ENCODE data around the gene SLCO2B1. TPM values are rescaled to one million over a fixed set of nuclear protein-coding genes. Genes with fewer than 3 reads are reported as not detected.

The SLCO2B1 gene
- total RNA-seq, 2 donors from 2014 or later = 65.9 to 71.5 TPM

DNA sequence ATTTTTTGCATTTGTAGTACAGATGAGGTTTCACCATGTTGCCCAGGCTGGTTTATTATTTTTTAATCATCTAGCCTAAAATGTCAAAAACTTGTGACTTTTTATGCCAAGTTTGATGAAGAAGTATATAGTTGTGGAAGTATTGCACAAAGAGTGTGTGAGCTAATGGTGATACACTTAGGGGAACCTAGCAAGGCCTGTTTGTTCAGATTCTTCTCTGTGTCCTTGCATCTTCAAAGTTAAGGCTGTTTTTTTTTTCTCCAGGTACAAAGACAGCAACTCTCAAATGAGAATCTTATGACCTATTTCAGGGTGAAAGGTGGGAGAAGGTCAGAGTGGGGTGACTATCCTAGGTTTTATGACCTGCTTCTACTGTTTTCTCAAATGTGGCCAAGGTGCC lies 7.3 kb downstream of the SLCO2B1 start:
- ATAC-seq (no peak), DNase-seq (no peak)
- intact Hi-C loops (cut with DNase I, micrococcal nuclease) = no loop called here

DNA sequence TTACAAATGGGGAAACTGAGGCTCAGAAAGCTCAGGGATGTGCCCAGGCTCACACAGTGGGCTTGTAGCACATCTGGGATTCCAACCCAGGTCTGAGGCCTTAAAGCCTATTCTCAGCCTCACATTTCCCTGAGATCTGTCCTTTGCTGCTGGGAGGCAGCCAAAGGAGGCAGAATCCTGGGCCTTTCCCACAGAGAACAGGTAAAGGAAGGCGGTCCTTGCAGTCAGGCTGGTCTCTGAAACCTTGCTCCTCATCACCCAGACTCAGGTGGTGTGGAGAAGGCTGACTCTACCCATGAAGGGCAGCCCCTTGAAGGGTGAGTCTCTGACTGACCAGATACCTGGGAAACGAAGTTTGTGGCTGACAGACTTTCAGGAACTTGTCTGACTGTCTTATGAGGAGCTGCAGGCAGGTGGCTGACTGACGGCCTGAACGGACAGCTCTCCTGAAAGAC lies 7.8 kb downstream of the SLCO2B1 start:
- ATAC-seq = peak; percentile 14
- peak in 1 of 2 donors; percentile 38 for DNase-seq
- intact Hi-C loops (cut with DNase I, micrococcal nuclease) = no loop called here

DNA sequence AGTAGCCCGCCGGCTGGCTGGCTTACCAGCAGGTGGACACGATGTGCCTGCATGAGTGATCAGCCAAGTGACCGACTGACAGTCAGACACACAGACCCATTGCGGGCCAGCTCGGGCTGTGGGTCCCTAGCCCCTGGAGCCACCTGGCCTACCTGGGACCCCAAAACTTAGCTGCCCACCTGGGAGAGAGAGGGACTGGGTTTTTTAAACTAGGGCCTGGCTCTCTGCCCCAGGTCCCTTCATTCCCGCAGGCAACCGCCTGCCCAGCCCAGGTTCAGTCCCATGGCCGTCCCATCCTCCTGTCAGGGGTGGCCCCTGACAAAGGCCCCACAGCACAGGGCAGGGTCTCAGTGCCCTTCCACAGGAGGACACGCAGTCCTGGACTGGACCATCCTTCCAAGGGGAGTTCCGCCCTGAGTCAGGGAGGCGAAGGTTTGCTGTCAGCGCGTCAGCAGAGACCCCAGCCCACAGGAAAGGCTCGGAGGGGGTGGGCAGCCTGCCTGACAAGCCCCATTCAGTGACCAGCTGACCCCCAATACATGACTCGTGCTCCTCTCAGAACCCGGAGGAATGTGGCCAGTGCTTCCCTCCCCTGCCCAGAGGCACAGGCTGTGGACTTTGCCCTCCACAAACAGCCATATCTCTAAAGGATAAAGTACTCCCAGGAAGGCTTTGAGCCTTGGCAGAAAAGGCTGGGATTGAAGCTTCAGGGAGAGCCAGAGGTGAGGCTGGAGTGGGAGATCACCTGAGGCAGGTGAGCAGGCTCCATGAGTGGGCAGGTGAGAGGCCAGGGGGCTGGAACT lies 8.4 kb downstream of the SLCO2B1 start:
- ATAC-seq (peak; percentile 83), DNase-seq (peak; percentile 74 to 80)
- intact Hi-C loops (cut with DNase I, micrococcal nuclease) = no loop called here

DNA sequence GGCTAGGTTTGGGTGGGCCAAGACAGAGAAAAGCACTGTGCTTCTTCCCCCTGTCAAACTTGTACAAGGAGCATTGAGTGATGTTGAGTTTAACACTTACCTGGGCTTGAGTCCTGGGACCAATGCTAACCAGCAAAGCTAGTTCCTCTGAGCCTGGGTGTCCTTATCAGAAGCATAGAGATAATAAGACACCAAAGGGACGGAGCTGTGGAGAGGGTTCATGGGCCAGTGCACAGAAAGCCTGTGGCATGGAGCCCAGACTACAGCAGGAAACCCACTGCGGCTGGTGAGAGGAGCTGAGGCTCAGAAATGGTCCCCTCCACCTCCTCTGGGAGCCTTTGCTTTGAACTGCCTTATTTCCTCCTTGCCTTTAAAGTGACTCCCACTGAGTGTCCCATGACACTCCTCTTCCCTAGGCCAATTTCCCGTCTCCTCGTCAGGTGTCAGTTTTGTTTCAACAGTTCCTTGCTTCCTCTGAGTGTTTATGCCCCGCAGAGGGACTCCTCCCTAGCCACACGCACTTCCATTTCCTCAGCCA lies 9.4 kb downstream of the SLCO2B1 start:
- ATAC-seq = peak; percentile 45
- intact Hi-C loops (cut with DNase I, micrococcal nuclease) = no loop called here
- no peak for DNase-seq

DNA sequence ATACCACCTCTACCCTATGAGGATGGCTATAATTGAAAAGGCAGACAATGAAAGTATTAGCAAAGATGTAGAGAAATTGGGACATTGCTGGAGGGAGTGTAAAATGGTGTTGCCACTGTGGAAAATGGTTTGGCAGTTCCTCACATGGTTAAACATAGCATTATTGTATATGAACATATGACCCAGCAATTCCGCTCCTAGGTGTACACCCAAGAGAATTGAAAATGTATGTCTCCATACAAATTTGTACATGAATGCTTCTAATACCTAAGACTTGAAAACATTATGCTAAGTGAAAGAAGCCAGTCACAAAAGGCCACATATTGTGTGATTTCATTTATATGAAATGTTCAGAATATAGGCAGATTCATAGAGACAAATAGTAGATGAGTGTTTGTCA lies 10.0 kb downstream of the SLCO2B1 start:
- ATAC-seq = no peak
- no peak for DNase-seq
- intact Hi-C loops (cut with DNase I, micrococcal nuclease) = no loop called here

DNA sequence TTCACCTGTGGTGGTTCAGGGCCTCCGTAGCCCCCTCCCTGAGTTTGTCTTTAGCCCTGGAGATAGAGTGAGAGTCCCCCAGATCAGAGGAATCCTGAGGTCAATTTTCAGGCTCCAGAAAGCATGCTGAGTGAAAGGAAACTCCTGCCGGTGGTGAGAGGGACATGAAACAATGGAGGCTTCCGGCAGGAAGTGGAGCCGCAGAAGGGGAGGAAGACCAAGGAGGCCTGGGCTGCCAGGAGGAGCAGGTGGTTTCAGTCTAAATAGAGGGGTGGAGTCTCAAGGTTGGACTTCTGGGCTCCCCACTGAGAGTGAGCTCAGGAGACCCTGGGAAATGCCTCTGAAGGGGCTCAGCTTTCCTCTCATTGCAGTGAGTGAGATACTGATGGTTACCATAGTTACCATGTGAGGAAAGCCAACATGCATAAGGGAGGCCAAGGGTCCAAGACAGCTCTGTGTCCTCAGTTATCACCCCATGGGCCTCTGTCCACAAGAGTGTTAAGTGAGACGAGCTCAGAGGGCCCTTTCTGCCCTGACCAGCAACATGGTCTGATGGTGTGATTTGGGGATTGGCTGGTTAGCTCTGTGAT lies 10.7 kb downstream of the SLCO2B1 start:
- no peak for DNase-seq
- intact Hi-C loops (cut with DNase I, micrococcal nuclease) = no loop called here
- no peak for ATAC-seq

DNA sequence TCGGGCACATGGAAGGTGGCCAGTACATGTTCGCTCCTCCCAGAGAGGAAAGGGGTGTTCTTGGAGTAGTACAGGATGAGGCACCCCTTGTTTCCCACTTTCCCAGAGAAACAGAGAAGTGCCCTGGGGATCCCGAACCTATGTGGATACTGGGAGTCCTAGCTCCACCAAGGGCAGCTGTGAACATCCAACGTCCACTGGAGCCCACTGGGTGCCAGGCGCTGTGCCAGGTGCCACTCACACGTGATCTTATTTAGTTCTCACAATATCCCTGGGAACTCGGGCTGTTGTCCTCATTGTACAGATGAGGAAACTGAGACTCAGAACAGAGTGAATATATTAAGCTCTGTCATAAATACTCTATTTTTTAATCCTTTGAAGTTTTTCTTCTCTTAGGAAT lies 12.0 kb downstream of the SLCO2B1 start:
- intact Hi-C loops (cut with DNase I, micrococcal nuclease) = no loop called here
- no peak for ATAC-seq
- no peak for DNase-seq

DNA sequence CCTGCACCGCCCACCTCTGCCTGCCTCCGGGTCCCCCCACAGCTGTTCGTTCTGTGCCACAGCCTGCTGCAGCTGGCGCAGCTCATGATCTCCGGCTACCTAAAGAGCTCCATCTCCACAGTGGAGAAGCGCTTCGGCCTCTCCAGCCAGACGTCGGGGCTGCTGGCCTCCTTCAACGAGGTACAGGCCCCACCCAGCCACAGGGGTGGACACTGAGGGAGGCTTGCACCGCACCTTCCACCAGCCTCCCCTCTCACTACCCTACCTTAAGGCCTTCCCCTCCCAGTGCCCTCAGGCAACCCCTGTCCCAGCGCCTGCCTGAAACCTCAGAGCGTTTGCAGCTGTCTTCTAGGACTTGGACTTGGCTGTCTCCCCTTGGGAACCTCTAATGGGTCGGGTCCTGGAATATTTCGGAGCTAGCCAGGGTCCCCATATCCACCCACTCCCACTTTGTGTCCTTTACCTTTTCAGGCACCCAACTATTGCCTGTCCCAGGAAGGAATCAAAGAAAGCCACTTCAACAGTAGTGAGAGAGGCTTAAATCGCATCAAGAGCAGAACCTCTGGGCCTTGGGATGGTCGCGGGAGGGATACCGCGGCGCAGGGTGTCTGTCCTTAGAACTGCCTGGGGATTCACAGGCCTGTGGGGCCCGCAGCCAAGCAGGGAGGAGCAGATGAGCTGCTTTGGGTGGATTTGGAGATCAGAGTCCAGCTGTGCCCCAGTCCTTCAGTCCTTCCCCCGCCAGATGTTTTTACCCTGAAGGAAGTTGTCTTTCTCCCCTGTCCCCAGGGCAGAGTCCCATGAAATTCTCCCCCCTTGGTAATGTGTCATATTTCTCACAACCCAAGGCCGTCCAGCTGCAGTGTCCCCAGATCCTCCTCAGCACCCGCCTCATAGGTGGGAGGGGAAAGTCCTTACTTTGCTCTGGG lies 13.3 kb downstream of the SLCO2B1 start:
- intact Hi-C loops (cut with DNase I, micrococcal nuclease) = no loop called here
- peak in 1 of 2 donors; percentile 35 for DNase-seq
- ATAC-seq = no peak

DNA sequence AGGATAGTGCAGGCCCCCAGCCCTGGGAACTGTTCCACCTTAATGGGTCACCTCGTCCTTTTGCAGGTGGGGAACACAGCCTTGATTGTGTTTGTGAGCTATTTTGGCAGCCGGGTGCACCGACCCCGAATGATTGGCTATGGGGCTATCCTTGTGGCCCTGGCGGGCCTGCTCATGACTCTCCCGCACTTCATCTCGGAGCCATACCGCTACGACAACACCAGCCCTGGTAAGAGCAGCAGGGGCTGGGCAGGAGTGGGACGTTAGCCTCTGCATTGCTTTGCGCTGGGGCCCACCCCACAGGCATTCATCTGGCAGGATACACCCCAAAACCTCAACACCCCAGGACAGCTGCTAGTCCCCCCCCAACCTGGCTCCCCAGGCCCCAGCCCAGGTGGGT lies 14.8 kb downstream of the SLCO2B1 start:
- DNase-seq = no peak
- intact Hi-C loops (cut with DNase I, micrococcal nuclease) = no loop called here
- no peak for ATAC-seq

DNA sequence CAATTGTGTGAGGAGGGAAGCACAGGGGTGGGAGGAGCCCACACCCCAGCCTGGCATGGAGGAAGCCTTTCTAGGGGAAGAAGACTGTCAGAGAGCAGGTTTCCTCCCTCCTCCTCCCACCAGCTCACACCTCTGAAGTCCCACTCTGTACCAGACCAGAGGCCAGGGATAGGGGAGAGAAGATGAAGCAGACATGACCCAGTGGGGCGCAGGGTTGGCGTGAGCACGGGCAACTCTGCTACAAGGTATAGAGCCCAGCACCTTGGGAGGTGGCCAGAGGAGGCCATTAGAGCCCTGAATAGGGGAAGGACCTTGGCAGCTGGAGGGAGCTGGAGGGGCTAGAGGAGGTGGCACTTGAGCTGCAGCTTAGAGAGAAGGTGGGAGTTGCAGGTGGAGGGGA lies 15.9 kb downstream of the SLCO2B1 start:
- DNase-seq (no peak), ATAC-seq (no peak)
- intact Hi-C loops (cut with DNase I, micrococcal nuclease) = no loop called here

DNA sequence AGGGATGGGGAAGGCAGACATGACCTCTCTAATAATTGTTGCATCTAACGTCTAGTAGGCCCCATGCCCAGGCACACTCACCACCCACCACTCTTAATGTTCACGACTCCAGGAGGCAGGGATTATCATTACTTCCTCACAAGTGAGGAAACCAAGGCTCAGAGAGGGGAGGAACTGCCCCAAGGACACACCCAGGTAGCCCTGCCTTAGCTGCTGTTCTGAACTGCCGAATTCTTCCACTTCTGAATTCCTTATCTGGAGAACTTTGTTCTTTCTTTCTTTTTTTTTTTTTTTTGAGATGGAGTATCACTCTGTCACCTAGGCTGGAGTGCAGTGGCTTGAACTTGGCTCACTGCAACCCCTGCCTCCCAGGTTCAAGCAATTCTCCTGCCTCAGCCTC lies 16.7 kb downstream of the SLCO2B1 start:
- DNase-seq = peak in 1 of 2 donors; percentile 71
- intact Hi-C loops (cut with DNase I, micrococcal nuclease) = no loop called here
- ATAC-seq = peak; percentile 64

DNA sequence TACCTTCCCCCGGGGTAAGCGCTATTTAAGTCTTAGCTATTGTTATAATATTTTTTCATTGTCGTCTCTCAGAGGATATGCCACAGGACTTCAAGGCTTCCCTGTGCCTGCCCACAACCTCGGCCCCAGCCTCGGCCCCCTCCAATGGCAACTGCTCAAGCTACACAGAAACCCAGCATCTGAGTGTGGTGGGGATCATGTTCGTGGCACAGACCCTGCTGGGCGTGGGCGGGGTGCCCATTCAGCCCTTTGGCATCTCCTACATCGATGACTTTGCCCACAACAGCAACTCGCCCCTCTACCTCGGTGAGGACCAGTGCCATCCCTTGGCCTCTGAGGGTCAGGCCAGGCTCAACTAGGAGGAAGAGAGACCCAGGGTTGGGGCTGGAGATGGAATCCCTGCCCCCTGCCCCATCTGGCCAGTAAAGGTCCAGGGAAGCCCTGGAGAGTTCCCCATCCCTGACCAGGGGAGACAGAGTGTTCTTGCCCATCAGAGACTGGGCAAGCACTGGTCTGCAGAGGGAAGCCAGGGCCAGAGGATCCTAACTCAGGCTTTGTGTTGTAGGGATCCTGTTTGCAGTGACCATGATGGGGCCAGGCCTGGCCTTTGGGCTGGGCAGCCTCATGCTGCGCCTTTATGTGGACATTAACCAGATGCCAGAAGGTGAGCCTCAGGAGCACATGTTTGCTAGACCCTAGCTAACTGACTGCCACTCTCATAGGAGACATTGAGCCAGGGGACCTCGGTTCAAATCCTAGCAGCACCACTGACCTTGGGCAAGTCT lies 18.4 kb downstream of the SLCO2B1 start:
- ATAC-seq (no peak), DNase-seq (no peak)
- intact Hi-C loops (cut with DNase I, micrococcal nuclease) = no loop called here

DNA sequence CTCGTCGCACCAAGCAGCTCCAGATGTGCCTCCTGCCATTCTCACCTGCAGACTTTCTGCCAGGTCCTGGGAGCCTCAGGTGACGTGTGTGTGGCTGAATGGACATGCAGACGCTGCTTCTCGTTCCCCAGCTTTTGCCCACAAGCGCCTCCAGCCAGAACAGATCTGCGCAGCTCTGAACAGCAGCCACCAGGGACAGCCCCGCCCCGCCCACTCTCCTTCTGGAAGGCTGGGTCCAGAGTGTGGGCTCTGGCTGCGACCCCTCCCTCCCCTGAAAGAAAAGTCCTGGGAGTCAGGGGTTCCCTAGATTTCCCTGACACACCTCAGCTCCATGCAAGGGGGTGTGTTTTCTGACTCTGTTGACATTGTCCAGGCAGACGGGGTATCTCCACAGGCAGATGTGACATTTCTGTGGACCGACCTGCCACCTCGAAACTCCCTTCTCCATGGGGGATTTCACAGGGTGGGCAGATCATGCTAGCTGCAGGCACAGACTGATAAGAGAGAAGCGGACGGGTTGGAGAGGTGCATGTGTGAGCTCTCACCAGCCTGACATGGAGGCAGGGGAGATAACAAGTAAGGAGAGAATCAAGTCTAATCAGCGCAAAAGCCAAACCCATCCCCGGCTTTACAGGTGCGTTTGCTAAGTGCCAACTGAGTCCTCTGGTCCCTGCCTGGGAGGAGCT lies 19.8 kb downstream of the SLCO2B1 start:
- intact Hi-C loops (cut with DNase I, micrococcal nuclease) = no loop called here
- ATAC-seq = no peak
- no peak for DNase-seq

DNA sequence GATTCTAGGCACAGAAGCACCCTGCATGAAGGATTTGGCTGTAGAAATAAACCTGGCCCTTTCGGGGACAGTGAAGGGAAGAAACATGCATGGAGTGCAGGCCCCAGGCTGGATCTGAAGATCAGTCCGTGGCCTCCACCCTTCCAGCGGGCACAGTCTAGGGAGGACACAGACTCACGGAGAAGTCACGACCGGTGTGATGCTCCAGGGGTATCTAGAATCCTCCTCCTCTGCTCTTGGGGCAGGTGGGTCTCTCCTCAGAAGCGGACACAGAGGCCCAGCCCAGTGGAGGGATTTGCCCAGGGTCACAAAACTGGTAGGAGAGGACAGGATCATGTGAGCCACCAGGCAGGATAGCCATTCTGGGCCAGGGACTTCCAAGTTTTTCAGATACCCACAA lies 22.4 kb downstream of the SLCO2B1 start:
- intact Hi-C loops (cut with DNase I, micrococcal nuclease) = no loop called here
- ATAC-seq = no peak
- no peak for DNase-seq

DNA sequence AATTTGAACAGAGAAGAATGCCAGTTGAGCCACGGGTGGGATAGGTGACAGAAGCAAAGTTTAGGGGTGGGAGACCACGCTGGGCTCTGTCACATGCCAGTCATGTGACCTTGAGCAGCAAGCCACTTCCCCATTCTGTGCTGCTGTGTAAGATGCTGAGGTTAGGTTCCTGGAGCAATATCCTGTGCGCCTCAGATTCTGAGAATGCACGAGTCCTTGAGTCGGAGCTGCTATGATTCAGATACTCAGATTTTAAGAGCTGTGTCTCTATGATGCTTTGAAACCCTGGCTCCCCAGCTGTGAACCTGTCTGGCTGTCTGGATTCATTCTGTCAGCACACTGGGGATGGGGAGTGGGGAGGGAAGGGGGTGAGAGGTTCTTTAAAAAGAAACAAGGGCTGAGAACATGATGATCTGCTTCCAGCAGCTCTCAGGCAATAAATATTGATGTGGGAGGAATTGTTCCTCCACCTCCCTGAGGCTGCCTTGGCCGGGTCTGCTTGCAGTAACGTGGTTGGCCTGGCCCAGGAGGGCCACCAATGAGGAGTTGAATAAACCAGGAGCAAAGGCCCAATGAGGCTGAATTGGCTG lies 24.0 kb downstream of the SLCO2B1 start:
- ATAC-seq (peak; percentile 34), DNase-seq (peak in 1 of 2 donors; percentile 13)
- intact Hi-C loops (cut with DNase I, micrococcal nuclease) = no loop called here

DNA sequence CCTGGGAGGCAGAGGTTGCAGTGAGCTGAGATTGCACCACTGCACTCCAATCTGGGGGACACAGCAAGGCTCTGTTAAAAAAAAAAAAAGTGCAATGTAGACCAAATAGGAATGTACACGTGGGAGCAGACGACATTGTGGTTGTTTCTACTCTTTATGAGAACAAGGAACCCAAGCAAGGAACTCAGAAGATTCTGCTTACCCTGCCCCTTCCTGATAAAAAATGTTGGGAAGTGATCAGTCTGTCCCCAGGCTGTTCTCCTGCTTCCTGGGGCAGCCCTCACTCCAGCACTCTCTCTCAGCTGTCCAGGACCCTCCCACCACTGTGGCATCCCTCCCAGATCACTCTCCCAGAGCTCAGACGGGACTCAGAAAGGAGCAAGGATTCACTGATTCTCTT lies 31.8 kb downstream of the SLCO2B1 start:
- DNase-seq (no peak), ATAC-seq (no peak)
- intact Hi-C loops (cut with DNase I, micrococcal nuclease) = no loop called here

DNA sequence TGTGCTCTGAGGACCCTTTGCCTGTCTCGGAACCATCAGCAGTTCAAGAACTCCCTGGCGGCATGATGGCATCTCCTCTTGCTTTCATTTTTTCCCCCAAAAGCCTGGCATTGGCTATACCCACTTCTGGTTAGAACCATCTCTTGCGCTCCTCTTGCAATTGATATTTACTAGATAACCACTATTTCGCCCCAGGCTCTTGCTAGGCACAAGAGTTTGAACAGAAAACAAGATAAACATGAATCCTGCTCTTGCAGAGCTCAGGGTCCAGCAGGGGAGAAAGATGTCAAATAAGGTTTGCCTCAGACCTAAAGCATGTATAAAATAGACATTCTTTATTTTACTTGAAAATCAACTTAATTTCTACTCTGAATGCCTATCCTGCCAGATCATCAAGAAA lies 33.1 kb downstream of the SLCO2B1 start:
- no peak for ATAC-seq

More for the DNA sequence above, 33.1 kb downstream of the SLCO2B1 start:
- intact Hi-C loops (cut with DNase I, micrococcal nuclease) = no loop called here
- no peak for DNase-seq
